Measurements from ENCODE around the gene VPS35L. TPM values are rescaled to one million over a fixed set of nuclear protein-coding genes. Genes with fewer than 3 reads are reported as not detected.

Gene VPS35L
- total RNA-seq, 4 donors from 2014 or later, result 29.2 to 55.8 (median 44.9) TPM

- no peak for TF ChIP-seq CTCF (IDR thresholded peaks at IDR 0.05; ENCODE audit: low read depth)
These were observed 140.8 kb downstream of the VPS35L start for GRCh38 chr16:19696328-19696727.

- TF ChIP-seq CTCF (IDR thresholded peaks at IDR 0.05; ENCODE audit: low read depth), result no peak
These were observed 141.5 kb downstream of the VPS35L start for GRCh38 chr16:19696961-19697360.

- no peak for TF ChIP-seq CTCF (IDR thresholded peaks at IDR 0.05; ENCODE audit: low read depth)
These were observed 142.3 kb downstream of the VPS35L start for GRCh38 chr16:19697756-19698318.

- no peak for TF ChIP-seq CTCF (IDR thresholded peaks at IDR 0.05; ENCODE audit: low read depth)
These were observed 143.3 kb downstream of the VPS35L start for GRCh38 chr16:19698480-19699465.

- TF ChIP-seq CTCF (IDR thresholded peaks at IDR 0.05; ENCODE audit: low read depth), result no peak
These were observed 144.0 kb downstream of the VPS35L start for GRCh38 chr16:19699472-19699871.

GRCh38 chr16:19700319-19700781 is 144.8 kb downstream of the VPS35L start:
- TF ChIP-seq CTCF (IDR thresholded peaks at IDR 0.05; ENCODE audit: low read depth), result no peak

GRCh38 chr16:19701091-19701490 is 145.6 kb downstream of the VPS35L start:
- no peak for TF ChIP-seq CTCF (IDR thresholded peaks at IDR 0.05; ENCODE audit: low read depth)
